Neural progenitor cell (in vitro differentiated cells): ENCODE measurements around the gene MGAT1.
A peak's percentile ranks its signal among the peaks of the same experiment; 100 is the strongest.

Source experiments
- EZH2 ChIP-seq: fragments of 200-600 bp; sonication (generic); IDR thresholded peaks from 2 replicates; pipeline ENCODE4 v1.6.1; 2017; ENCODE audit warnings: antibody characterized with exemption, mild to moderate bottlenecking, moderate library complexity
- TF ChIP-seq, protein P1 (sequence below): fragments of 200-600 bp; sonication (generic); IDR thresholded peaks from 2 replicates; pipeline ENCODE4 v1.5.1; 2017; ENCODE audit warnings: antibody characterized with exemption, mild to moderate bottlenecking

DNA sequence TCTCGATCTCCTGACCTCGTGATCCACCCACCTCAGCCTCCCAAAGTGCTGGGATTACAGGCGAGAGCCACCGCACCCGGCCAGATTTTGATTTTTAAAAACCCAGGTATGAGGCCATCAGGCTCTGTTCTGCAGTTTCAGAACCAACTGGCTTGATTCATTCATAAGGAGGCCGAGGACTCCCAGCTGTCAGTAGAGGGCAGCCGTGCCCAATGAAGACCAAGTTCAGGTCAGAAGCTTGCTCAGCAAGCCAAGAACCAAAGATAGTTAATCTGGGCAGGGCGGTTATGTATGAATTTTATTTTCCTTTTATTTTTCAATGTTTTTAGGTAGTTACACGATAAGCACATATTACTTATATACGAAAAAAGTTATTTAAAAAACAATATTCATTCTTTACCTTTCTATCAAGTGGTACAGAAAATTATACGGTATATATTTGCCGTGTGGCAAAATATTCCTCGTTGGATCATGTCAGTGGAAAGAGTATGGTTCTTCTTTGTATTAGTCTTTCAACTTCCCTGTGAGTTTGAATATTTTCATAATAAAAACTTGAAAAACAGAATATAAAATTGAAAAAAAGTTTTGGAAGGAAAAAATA lies 18.0 kb downstream of the MGAT1 start:
- TF ChIP-seq, protein P1, sequence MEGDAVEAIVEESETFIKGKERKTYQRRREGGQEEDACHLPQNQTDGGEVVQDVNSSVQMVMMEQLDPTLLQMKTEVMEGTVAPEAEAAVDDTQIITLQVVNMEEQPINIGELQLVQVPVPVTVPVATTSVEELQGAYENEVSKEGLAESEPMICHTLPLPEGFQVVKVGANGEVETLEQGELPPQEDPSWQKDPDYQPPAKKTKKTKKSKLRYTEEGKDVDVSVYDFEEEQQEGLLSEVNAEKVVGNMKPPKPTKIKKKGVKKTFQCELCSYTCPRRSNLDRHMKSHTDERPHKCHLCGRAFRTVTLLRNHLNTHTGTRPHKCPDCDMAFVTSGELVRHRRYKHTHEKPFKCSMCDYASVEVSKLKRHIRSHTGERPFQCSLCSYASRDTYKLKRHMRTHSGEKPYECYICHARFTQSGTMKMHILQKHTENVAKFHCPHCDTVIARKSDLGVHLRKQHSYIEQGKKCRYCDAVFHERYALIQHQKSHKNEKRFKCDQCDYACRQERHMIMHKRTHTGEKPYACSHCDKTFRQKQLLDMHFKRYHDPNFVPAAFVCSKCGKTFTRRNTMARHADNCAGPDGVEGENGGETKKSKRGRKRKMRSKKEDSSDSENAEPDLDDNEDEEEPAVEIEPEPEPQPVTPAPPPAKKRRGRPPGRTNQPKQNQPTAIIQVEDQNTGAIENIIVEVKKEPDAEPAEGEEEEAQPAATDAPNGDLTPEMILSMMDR: peak; percentile 52
- no peak for TF ChIP-seq EZH2
